ENCODE measurements around the gene CLPTM1. TPM values are rescaled to one million over a fixed set of nuclear protein-coding genes. Genes with fewer than 3 reads are reported as not detected.

The CLPTM1 gene
- total RNA-seq, 2 donors from 2014 or later: 98.6 to 165 TPM

DNA sequence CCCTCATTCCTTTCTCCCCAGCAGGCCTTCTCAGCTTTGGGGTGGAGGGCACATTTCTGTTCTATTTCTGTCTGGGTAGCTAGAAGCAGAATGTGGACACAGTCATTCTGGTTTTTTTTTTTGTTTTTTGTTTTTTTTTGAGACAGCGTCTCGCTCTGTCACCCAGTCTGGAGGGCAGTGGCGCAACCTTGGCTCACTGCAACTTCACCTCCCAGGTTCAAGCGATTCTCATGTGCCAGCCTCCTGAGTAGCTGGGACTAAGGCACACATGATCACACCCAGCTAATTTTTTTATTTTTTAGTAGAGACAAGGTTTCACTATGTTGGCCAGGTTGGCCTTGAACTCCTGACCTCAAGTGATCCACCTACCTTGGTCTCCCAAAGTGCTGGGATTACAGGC is 20.3 kb downstream of the CLPTM1 start:
- H3K4me1 ChIP-seq: no peaks in the 10 kb centered on the region
- TF ChIP-seq, protein P1, sequence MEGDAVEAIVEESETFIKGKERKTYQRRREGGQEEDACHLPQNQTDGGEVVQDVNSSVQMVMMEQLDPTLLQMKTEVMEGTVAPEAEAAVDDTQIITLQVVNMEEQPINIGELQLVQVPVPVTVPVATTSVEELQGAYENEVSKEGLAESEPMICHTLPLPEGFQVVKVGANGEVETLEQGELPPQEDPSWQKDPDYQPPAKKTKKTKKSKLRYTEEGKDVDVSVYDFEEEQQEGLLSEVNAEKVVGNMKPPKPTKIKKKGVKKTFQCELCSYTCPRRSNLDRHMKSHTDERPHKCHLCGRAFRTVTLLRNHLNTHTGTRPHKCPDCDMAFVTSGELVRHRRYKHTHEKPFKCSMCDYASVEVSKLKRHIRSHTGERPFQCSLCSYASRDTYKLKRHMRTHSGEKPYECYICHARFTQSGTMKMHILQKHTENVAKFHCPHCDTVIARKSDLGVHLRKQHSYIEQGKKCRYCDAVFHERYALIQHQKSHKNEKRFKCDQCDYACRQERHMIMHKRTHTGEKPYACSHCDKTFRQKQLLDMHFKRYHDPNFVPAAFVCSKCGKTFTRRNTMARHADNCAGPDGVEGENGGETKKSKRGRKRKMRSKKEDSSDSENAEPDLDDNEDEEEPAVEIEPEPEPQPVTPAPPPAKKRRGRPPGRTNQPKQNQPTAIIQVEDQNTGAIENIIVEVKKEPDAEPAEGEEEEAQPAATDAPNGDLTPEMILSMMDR (IDR thresholded peaks at IDR 0.05): no peak
- no peak overlapping the region for H3K4me3 ChIP-seq
- no peak overlapping the region for H3K9ac ChIP-seq (ENCODE audit: low read depth in 2 of 2, low read length in 2 of 2)
- intact Hi-C loops (cut with DNase I): no loop called here
- H3K9me3 ChIP-seq: no peaks in the 10 kb centered on the region
- no peak overlapping the region for H3K27ac ChIP-seq
- peaks cover 20% of the 10 kb centered on the region for H3K36me3 ChIP-seq
- no peaks in the 10 kb centered on the region for H3K27me3 ChIP-seq
- no peak for DNase-seq

DNA sequence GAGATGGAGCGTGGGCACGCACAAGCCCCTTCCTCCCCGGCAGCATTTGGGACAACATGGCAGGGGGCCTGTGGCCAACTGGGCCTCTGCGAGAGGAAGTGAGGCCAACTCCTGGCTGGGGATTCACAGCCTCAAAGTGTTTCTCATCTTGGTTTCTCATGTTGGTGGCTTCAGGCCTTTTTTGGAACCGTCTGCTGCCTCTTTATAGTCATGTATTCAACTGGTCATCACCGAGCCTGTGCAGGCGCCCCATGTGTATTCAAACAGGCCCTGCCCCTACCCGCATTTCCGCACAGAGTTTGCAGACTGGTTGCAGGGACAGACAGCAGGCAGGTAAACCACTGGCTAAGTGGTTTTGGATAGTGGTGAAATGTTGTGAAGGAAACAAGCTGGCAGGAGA is 28.8 kb downstream of the CLPTM1 start:
- H3K36me3 ChIP-seq: no peaks in the 10 kb centered on the region
- no peaks in the 10 kb centered on the region for H3K27me3 ChIP-seq
- TF ChIP-seq, protein P1 (IDR thresholded peaks at IDR 0.05): no peak
- no peaks in the 10 kb centered on the region for H3K9me3 ChIP-seq
- DNase-seq: no peak
- no peaks in the 10 kb centered on the region for H3K4me1 ChIP-seq
- intact Hi-C loops (cut with DNase I): no loop called here
- H3K27ac ChIP-seq: no peak overlapping the region
- no peak overlapping the region for H3K4me3 ChIP-seq
- H3K9ac ChIP-seq (ENCODE audit: low read depth in 2 of 2, low read length in 2 of 2): no peak overlapping the region

DNA sequence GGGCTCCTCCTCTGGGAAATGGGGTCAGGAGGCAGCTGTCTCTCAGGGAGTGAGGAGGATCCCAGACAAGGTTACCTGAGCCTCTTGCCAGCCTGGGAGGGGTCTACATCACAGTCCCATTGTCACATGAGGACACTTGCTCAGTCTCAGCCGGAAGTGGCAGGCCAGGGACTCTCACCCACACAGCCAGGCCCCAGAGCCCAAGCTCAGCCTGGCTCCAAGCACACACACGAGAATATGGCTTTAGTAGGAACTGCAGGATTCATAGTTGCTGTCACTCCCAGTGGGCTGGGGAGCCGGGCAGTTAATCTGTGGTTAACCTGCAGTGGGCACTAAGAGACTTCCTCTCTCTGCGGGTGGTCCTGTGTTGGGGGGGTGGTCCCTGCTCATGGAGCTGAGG is 30.3 kb downstream of the CLPTM1 start:
- H3K36me3 ChIP-seq: no peaks in the 10 kb centered on the region
- H3K27ac ChIP-seq: no peak overlapping the region
- H3K4me1 ChIP-seq: no peaks in the 10 kb centered on the region
- DNase-seq: no peak
- H3K27me3 ChIP-seq: no peaks in the 10 kb centered on the region
- intact Hi-C loops (cut with DNase I): no loop called here
- no peak overlapping the region for H3K9ac ChIP-seq (ENCODE audit: low read depth in 2 of 2, low read length in 2 of 2)
- no peaks in the 10 kb centered on the region for H3K9me3 ChIP-seq
- H3K4me3 ChIP-seq: no peak overlapping the region
- TF ChIP-seq, protein P1 (IDR thresholded peaks at IDR 0.05): no peak

DNA sequence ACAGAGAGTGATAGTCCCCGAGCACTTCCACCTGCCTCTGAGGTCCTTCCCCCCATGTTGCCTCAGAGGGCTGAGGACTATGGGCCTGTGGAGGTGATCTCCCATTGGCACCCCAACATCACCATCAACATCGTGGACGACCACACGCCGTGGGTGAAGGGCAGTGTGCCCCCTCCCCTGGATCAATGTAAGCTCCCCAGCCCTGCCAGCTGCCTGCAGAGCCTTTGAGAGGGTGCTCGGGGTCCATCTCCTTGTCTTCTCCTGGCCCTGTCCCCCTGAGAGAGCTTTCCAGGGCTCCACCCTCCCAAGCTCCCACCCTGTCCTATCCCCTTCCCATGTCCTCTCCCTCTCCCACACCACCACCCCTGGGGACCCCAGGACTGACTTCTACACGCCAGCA is 31.2 kb downstream of the CLPTM1 start:
- Histone ChIP-seq H3K27ac (no peak overlapping the region), H3K27me3 (no peaks in the 10 kb centered on the region), H3K9me3 (no peaks in the 10 kb centered on the region), H3K4me3 (no peak overlapping the region), H3K36me3 (no peaks in the 10 kb centered on the region), H3K9ac (ENCODE audit: low read depth in 2 of 2, low read length in 2 of 2) (no peak overlapping the region), H3K4me1 (no peaks in the 10 kb centered on the region)
- intact Hi-C loops (cut with DNase I): no loop called here
- TF ChIP-seq, protein P1 (IDR thresholded peaks at IDR 0.05): no peak
- no peak for DNase-seq

DNA sequence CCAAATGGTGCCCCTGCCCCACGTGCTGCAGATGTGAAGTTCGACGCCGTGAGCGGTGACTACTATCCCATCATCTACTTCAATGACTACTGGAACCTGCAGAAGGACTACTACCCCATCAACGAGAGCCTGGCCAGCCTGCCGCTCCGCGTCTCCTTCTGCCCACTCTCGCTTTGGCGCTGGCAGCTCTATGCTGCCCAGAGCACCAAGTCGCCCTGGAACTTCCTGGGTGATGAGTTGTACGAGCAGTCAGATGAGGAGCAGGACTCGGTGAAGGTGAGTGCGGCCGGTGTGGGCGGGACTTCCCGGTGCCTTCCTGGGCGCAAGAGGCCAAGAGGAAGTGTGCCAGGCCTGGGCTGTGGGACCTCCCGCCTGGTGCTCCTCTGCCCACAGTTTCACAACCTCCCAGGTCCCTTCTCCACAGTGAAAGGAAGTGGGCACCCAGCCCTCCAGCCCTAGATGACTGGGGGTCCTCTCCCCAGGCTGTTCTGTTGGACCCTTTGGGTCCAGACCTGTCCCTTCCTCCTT is 32.0 kb downstream of the CLPTM1 start:
- no peaks in the 10 kb centered on the region for H3K27me3 ChIP-seq

More for the DNA sequence above, 32.0 kb downstream of the CLPTM1 start:
- no peak for DNase-seq
- Histone ChIP-seq H3K36me3 (no peaks in the 10 kb centered on the region), H3K4me1 (no peaks in the 10 kb centered on the region), H3K9ac (ENCODE audit: low read depth in 2 of 2, low read length in 2 of 2) (no peak overlapping the region), H3K9me3 (no peaks in the 10 kb centered on the region), H3K4me3 (no peak overlapping the region), H3K27ac (no peak overlapping the region)
- intact Hi-C loops (cut with DNase I): no loop called here
- TF ChIP-seq, protein P1 (IDR thresholded peaks at IDR 0.05): no peak
